ENCODE data around the gene FADS6. TPM values are rescaled to one million over a fixed set of nuclear protein-coding genes. Genes with fewer than 3 reads are reported as not detected.

FADS6 gene
- total and polyA plus RNA-seq, 2 donors from 2014 or later, result not detected

- Histone ChIP-seq H3K4me3 (ENCODE audit: low read length in 3 of 3) (no peak overlapping the region), H3K9me3 (ENCODE audit: control insufficient read depth in 2 of 3, insufficient read depth in 1 of 3, low read length in 3 of 3) (no peaks in the 10 kb centered on the region), H3K36me3 (ENCODE audit: control insufficient read depth in 2 of 3, insufficient read depth in 3 of 3, low read length in 3 of 3) (no peaks in the 10 kb centered on the region), H3K9ac (ENCODE audit: low read length in 3 of 3) (no peak overlapping the region), H3K4me1 (ENCODE audit: control insufficient read depth in 2 of 3, insufficient read depth in 2 of 3, low read depth in 1 of 3, low read length in 3 of 3) (no peaks in the 10 kb centered on the region), H3K27me3 (ENCODE audit: control insufficient read depth, insufficient read depth, low read length) (peaks cover 7% of the 10 kb centered on the region), H3K27ac (ENCODE audit: low read depth in 2 of 2, low read length in 2 of 2) (no peak overlapping the region)
- no peak for TF ChIP-seq CTCF (IDR thresholded peaks at IDR 0.05; ENCODE audit: borderline replicate concordance, extremely low read depth, insufficient read depth)
- DNase-seq (no peak), FAIRE-seq (no peak)
- intact Hi-C loops (cut with DNase I), result no loop called here
Observed at GRCh38 chr17:74890554-74890953, 2.9 kb downstream of the FADS6 start.

DNA sequence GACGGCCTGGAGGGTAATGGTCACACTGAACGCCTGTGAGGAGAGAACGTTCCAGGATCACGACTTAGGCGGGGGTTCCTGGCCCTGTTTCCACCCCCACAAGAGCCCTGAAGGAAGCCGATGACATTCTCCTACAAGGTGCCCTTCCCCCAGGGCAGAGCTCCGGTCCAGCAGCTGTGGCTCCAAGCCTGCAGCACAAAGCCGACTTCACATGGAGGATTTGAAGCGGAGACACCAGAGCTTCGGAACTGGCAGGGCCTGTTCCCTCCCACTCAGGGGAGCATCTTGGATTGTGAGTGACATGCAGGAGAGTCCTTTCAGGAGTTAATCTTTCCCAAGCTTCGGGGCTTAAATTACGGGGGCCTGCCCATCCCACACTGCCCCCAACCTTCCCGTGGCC lies 5.0 kb downstream of the FADS6 start:
- Histone ChIP-seq H3K9me3 (ENCODE audit: control insufficient read depth in 2 of 3, insufficient read depth in 1 of 3, low read length in 3 of 3) (no peaks in the 10 kb centered on the region), H3K27ac (ENCODE audit: low read depth in 2 of 2, low read length in 2 of 2) (no peak overlapping the region), H3K4me1 (ENCODE audit: control insufficient read depth in 2 of 3, insufficient read depth in 2 of 3, low read depth in 1 of 3, low read length in 3 of 3) (no peaks in the 10 kb centered on the region), H3K4me3 (ENCODE audit: low read length in 3 of 3) (no peak overlapping the region), H3K27me3 (ENCODE audit: control insufficient read depth, insufficient read depth, low read length) (no peaks in the 10 kb centered on the region), H3K9ac (ENCODE audit: low read length in 3 of 3) (no peak overlapping the region), H3K36me3 (ENCODE audit: control insufficient read depth in 2 of 3, insufficient read depth in 3 of 3, low read length in 3 of 3) (no peaks in the 10 kb centered on the region)
- TF ChIP-seq CTCF (IDR thresholded peaks at IDR 0.05; ENCODE audit: borderline replicate concordance, extremely low read depth, insufficient read depth), result no peak
- DNase-seq, result peak in 4 of 5 donors; percentile 29 to 75 (median 57)
- FAIRE-seq, result no peak
- intact Hi-C loops (cut with DNase I), result no loop called here

GRCh38 chr17:74883241-74883745 lies 10.1 kb downstream of the FADS6 start:
- no peaks in the 10 kb centered on the region for H3K4me1 ChIP-seq (ENCODE audit: control insufficient read depth in 2 of 3, insufficient read depth in 2 of 3, low read depth in 1 of 3, low read length in 3 of 3)
- no peaks in the 10 kb centered on the region for H3K9me3 ChIP-seq (ENCODE audit: control insufficient read depth in 2 of 3, insufficient read depth in 1 of 3, low read length in 3 of 3)
- H3K9ac ChIP-seq (ENCODE audit: low read length in 3 of 3), result no peak overlapping the region
- no peak overlapping the region for H3K27ac ChIP-seq (ENCODE audit: low read depth in 2 of 2, low read length in 2 of 2)
- H3K4me3 ChIP-seq (ENCODE audit: low read length in 3 of 3), result no peak overlapping the region
- no peaks in the 10 kb centered on the region for H3K27me3 ChIP-seq (ENCODE audit: control insufficient read depth, insufficient read depth, low read length)
- FAIRE-seq, result no peak
- DNase-seq, result no peak
- TF ChIP-seq CTCF (IDR thresholded peaks at IDR 0.05; ENCODE audit: borderline replicate concordance, extremely low read depth, insufficient read depth), result no peak
- intact Hi-C loops (cut with DNase I), result no loop called here
- H3K36me3 ChIP-seq (ENCODE audit: control insufficient read depth in 2 of 3, insufficient read depth in 3 of 3, low read length in 3 of 3), result no peaks in the 10 kb centered on the region

Data from kidney (tissue), 14 donors.